B cell (primary cell): ENCODE data around the gene GP1BB.

ENCODE experiments used
- CTCF ChIP-seq: fragments of 200-600 bp; IDR thresholded peaks from one replicate; pipeline ENCODE4 v1.8.0; 2022; ENCODE audit warnings: antibody characterized with exemption, mild to moderate bottlenecking
- EZH2 ChIP-seq: IDR thresholded peaks from 2 replicates; pipeline ENCODE4 v1.6.1; 2012; ENCODE audit warnings: borderline replicate concordance, low read depth, mild to moderate bottlenecking, moderate library complexity, low read length; ENCODE audit not compliant: insufficient read depth, poor library complexity, severe bottlenecking

DNA sequence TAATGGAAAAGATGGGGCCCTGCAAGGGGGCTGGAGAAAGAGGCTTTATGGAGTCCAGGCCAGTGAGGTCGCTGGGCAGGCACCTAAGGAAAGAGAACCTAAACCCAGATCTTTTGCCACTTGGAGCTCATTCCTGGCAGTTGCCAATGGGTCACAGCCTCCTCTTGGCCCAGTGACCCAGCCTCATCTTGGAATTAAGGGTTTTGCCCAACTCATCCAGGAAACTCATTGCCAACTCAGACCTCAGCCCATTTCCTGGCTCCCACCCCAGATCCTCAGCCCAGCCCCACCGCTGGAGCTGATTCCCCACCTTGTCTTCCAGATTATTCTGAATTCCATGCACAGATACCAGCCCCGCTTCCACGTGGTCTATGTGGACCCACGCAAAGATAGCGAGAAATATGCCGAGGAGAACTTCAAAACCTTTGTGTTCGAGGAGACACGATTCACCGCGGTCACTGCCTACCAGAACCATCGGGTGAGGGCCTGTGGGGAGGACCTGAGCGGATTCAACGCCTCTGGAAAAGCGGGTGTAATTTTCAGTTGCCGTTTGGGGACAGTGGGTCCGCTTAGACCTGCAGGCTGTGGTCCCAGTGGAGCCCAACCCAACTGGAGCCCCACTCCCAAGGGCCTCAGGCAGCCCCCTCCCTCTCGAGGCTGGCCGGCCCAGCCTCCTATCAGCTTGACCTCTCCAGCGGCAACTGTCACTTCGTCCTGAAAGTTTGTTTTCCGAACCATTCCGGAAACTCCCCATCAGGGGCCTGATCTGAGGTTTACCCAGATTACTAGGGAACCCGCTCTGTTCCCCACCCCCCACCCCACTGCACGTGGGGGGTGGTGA lies 41.5 kb downstream of the GP1BB start:
- TF ChIP-seq EZH2, result no peak
- no peak for TF ChIP-seq CTCF
